HG02943 (cell line): ENCODE results near the gene BPI.
"Not testable (repeated sequence)": the region's sequence is repeated elsewhere in the genome, so short reads cannot be mapped to it uniquely, and the experiment has no call there.

ENCODE experiments used
- ATAC-seq: cut with Tn5 transposase; IDR thresholded peaks from one replicate; pipeline ENCODE4 v1.9.1; 2021; ENCODE audit warnings: mild to moderate bottlenecking, low read depth, moderate library complexity; ENCODE audit not compliant: unreplicated experiment

Gene BPI

DNA sequence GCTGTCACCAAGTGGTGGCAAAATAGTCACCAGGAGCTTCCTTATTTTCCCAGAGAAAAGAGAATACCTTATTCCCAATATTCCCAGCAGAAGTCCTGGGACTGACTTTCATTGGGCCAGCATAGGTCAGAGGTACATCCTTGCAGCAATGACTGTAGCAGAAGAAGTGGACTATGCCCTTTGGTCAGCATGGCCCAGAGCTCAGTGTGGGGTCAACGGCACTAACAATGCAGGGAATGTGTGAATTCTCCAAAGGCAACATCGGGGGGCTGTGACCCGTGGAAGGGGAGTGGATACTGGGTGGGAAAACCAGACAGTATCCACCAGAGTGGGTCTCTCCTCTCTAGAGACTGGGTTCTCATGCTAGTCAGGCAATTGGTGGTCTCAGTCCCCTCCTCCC is 26.7 kb downstream of the BPI start:
- no peak for ATAC-seq

DNA sequence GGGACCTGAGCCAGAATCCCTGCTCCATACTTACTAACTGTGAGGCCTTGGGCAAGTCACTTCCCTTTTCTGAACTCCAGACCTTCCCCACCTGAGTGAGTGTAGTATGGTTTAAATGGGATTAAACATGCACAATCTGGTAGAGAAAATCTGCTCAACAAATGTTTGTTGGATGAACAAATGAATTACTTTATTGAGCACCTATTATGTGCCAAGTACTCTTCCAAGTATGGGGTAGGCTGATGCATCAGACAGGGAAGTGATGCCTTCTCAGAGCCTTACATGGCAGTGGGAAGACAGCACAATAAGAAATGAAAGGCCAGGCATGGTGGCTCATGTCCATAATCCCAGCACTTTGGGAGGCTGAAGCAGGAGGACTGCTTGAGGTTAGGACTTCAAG is 27.3 kb downstream of the BPI start:
- ATAC-seq, result no peak

DNA sequence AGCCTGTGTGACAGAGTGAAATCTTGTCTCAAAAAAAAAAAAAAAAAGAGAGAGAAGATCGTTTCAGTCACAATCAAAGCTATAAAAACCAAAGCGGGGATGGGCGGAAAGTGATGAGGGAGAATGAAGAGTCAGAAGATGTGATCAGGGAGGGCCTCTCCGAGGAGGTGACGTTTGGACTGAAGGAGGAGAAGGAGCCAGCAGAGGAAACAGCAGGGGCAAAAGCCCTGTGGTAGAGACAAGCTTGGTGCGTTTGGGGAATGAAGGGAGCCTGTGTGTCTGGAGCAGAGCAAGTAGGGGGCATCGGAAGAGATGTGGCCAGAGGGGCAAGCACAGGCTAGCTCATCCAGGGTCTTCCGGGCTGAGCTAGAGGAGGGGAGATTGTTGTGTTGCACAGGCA is 27.9 kb downstream of the BPI start:
- ATAC-seq, result no peak

DNA sequence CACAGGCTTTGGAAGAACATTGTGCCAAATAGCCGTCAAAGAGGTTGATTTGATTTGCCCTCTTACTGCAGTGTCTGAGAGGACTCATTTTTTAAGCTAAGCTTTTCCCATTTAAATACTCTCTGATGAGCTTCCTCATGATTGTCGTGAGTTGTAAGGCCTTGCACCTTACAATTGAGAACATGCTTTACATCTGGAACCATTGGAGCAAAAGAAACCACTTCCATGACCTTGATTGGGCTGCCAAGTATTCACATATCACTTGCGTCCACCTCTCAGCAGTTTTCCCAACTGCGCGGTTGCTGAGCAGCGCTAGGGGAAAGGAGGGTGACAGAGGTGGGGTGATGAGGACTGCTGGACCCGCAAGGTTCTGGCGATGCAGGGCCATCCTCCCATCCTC is 30.1 kb downstream of the BPI start:
- ATAC-seq, result no peak

DNA sequence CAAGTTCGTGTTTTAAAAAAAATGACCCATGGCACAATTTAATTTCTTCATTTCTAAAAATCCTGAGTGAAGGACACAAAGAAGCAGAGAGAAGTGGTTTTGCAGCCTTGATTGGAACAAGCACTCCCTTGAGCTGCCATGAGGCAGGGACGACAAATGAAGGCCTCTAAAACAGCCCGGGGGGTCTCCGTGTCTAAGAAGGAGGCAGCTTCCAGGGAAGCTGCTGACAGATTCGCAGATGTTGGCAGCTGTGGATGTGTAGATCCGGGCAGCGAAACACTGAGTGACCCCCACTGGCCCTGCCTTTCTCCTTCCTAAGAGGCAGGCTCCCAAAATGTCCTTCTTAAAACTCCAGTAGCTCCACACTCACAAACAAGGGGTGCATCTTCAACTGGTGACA is 32.8 kb downstream of the BPI start:
- no peak for ATAC-seq

DNA sequence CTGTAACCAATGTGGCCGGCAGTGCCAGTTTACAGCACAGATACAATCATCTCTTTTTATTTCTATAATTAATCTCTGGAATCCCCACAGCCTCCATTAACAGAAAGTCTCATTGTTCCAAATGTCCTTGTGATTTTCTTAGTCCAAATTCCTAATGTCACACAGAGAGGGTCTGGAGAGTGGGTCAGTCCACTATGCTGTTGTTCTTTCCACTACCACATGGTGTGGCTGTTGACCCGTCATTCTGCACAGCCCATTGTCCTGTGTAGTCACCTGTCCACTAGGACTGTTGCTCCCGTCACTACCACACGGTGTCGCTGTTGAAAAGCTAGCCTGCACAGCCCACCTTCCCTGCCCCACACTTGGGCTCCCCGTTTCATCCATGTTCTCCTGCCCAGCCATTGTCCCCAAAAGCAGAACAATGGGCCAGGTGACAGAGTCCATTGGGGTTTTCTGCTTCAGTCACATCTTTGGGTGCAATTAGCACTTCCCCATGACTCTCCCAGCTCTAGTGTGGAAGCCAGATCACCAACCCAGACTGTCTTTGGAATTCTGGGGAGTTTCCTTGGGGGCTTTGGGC is 33.7 kb downstream of the BPI start:
- no peak for ATAC-seq

DNA sequence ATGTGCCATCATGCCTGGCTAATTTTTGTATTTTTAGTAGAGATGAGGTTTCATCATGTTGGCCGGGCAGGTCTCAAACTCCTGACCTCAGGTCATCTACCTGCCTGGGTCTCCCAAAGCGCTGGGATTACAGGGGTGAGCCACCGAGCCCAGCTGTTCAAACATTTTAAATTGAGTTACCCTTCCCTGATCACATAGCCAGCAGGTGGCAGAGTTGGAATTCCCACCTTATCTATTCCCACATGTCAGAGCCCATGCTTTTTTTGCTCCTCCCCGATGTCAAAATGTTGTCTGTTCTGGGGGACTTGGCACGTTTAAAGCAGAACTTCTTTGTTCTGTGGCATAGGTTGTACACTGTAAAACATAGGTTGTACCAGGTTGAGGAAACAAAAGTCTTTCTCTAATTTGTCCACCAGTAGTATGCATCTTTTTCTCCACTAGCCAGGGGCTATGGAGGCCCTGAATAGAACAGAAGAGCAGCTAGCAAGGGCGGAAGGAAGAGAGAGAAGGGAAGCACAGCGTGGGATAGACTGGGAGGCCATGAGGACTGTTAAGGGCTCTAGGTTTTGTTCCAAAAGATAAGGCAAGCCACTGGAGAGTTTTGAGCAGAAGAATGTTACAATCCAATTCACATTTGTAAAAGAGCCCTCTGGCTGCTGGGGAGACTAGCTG is 35.0 kb downstream of the BPI start:
- ATAC-seq, result no peak

DNA sequence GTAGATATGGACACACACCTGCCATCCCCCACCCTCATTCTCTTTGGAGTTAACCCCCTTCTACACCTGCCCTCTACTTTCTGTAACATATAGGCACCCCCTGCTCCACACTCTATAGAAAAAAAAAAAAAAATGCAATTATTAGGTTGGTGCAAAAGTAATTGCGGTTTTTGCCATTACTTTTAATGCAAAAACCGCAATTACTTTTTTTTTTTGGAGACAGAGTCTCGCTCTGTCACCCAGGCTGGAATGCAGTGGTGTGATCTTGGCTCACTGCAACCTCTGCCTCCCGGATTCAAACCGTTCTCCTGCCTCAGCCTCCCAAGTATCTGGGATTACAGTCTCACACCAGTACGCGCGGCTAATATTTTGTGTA is 35.6 kb downstream of the BPI start:
- not testable (repeated sequence) for ATAC-seq

DNA sequence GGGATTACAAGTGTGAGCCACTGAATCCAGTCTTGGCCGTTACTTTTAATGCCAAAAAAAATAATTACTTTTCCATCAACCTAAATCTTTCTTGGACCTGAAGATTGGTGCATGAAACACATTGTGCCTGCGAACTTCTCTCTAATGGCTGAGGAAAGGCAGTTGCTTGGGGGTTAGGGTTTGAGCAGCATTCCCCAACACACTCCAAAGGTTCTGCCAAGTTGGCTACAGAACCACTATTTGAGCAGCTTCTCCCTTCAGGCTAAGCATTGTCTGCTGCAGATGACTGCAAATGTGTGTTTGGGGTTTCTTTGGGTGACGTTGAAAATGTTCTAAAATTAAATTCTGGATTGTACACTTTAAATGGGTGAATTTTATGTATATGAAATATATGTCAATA is 36.0 kb downstream of the BPI start:
- ATAC-seq, result no peak

DNA sequence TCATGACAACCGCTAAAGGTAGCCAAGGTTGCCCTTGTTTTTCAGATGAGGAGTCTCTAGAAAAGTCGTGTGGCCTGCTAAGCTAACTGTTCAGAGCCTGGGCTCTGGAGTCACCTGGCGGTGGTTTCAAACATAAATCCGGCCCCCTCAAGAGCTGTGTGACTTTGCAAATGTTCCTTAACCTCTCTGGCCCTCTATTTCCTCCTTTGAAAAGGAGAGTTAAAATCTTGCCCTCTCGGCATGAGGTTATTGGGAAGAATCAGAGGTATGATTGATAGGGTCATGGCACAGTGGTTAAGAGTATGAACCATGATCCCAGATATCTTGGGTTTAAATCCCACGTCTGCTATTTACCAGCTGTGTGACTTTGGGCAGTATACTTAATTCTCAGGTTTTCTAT is 36.7 kb downstream of the BPI start:
- ATAC-seq, result no peak

DNA sequence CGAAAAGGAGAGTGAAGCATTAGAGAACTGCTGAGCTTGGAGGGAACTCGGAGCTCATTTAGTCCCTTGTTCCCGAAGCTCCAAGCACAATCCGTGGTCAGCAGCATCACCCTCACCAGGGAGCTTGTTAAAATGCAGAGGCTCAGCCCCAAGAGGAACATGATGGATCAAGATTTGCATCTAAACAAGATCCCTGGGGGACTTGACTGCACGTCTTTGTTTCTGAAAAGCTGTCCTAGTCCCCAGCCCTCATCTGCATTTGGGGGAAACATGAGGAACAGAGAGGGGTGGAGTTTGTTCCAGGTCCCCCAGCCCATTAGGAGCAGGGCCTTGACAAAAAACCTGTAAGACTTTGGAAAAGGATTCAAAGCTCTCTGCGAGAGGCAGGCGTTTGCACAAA is 38.3 kb downstream of the BPI start:
- ATAC-seq, result no peak

DNA sequence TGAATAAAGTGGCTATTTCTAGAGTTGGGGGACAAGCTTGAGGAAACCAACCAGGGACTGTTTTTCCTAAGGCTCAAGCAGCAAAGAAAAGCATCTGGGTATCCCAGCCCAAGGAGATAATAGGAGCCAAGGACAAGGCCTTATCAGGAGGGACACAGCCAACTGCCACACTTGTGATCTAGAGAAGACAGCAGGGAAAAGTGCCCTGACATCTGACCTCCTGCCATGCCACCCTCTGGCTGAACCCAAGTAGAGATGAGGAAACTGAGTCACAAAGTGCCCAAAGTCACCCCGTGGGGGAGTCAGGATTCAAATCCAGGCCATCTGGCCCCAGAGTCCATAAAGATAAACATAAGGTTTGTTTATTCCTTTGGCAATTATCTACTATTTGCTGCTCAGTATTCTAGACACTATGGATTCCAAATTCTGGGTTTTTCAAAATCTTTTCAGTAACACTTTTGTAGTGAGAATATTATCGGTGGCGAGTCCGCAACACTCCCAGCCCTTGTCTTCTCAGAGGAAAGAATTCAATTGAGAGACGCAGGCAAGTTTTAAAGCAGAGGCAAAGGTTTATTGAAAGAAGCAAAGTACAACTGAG is 38.9 kb downstream of the BPI start:
- ATAC-seq, result no peak

DNA sequence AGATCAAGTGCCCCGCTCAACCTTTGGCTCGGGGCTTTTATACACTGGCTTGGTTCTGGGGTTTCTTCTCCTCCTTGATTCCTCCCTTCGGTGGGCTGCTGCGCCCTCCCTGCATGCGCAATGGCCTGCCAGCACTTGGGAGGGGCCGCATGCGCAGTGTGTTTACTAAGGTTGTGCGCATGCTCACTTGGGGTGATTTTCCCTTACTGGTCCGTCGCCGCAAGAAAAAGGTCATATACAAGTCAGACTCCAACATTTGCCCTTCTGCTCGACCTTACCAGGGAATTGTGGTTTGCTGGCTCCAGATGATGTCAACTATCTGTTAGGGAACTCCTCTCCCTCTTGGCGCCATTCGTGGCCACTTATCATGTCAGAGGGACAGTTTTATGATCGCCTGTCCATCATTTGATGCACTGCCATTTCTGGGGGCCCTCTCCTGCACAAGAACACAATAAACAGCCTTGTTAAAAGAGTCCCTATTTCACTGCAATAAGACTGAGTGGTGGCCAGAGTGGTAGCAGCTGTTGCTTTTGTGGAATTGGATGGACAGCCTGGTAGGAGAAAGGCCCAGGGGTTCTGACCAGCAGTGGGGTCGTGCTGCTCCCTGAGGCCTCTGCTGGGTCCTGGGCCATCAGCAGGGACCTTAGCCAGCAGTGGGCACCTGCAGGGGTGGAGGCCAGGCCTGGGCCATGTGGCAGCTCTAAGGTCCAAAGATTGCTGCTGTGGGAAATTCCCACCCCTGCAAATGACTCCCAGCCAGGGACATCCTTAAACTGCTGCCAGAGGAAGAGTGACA is 39.6 kb downstream of the BPI start:
- no peak for ATAC-seq

DNA sequence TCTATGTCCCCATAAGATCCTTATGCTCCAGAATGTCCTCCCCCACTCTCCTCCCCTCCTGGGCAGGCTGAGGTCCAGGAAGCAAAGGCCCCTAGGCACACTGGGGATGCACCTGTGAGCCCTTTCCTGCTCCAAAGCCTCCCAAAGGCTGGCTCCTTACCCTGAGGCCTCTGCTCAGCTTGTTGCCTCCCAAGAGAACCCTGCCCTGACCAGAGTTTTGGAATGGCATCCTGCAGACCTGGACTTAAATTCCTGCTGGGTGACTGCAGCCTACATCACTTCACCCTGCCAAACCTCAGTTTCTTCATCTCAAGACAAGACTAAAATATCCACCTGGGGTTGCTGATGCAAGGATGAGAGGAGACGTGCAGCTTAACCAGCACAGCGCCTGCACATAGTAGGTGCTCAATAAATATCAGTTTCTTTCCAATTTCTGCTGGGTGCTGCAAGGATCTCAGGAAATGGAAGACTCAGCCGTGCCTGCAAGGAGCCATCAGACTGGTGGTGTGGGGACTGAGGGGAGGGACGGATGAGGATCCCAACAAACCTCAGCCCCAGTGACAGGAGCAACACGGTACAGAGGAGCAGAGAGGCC is 40.2 kb downstream of the BPI start:
- no peak for ATAC-seq

DNA sequence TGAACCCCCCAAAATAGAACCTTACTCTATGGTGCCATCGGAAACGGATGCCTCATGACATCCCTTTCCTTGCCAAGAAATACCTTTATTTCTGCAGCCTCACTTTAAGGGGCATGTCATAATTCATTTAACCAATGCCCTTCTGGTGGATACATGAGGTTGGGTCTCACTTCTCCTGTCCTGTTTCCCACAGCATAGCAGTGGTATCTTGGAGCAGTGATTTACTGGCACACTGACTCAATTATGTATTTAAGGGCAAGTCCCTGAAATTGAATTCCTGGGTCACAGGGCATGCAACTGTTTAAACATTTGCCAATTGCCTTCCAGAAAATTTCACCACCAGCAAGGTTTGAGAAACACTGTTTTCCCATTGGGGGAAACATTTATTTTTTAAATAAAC is 41.7 kb downstream of the BPI start:
- ATAC-seq, result no peak

DNA sequence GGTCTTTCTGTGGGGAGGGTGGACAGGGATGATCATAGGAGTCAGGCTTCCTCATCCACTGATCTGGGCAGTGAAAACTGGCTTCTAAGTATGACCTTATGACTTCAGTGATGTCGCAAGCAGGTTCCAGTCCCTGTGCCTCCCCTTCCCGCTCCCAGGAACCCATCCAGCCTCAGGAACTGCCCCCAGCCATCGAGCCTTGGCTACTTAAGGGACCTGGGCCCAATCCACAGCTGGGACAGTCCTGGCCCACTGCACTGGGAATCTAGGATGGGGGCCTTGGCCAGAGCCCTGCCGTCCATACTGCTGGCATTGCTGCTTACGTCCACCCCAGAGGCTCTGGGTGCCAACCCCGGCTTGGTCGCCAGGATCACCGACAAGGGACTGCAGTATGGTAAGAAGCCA is 42.3 kb downstream of the BPI start, which contains the start of gene LBP:
Gene LBP (plus strand): TSS at position 236 of the 405 bp plus-strand sequence. CDS start 35 bp downstream, at position 271.
- no peak for ATAC-seq

DNA sequence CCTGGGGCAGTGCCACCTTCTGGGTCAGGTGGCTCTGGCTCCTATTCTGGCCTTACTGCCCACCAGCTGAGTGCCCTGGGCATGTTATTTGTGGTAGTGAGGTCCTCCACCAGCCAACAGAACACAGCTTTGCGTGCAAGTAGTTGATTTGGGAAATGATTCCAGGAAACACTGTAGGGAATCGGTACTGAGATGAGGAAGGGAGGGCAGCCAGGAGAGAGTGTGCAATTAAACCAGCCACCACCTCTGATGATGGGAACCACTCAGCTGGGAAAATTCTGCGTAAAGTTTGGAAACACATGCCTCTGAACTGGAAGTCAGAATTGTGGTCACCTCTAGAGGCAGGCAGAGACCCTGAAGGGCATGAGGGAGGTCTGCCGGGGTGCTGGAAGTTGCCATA is 42.8 kb downstream of the BPI start:
- ATAC-seq, result no peak

DNA sequence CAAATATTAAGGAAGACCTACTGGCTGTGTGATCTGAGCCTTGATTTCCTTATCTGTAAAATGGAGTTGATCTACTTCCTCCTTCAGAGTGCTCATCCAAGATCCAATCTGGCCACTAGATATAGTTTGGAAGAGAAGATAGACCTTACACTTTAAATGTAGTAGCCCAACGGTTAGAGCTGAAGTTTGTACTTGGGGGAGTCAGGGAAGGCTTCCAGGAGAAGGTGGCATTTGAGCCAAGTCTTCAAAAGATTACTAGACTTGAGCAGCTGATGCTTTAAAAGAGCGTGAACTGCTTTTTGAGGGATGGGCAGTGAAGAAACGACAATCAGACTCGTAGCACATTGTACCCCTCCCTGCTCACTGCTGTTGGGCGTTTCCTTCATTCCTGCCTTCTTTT is 45.9 kb downstream of the BPI start:
- no peak for ATAC-seq

DNA sequence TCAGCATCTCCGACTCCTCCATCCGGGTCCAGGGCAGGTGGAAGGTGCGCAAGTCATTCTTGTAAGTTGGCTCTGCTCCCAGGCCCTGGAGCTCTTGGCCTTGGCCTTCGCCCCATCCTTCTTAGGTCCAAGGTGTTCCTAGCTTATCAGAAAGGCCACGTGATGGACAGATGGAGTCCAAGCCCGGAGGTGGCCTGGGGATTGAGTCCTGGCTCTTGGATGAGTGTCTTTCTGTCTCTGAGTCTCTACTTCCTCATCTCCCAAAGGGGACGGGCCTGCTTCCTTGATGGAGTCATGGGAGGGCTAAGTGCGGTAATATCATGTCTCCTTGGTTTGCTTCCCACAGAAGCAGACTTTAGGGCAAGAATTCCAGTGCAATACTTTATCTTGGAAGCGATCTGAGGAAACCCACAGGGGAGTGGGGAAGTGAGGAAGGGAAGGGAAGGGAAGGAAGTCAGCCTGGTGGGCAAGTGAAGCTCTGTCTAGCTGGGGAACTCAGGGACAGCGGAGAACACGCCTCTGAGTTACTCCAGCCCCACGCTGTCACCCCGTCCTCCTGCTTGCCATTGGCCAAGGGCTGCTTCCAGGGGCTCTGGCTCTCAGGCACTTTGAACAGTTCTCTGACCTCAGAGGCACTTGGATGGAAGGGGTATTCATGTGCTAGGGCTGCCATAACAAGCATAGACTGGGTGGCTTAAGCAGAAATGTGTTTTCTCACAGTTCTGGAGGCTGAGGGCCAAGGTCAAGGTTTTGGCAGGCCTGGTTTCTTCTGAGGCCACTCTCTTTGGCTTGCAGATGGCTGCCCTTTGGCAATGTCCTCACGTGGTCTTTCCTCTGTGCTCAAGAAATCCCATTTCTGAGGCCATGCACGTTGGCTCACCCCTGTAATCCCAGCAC is 47.2 kb downstream of the BPI start:
- ATAC-seq, result no peak

DNA sequence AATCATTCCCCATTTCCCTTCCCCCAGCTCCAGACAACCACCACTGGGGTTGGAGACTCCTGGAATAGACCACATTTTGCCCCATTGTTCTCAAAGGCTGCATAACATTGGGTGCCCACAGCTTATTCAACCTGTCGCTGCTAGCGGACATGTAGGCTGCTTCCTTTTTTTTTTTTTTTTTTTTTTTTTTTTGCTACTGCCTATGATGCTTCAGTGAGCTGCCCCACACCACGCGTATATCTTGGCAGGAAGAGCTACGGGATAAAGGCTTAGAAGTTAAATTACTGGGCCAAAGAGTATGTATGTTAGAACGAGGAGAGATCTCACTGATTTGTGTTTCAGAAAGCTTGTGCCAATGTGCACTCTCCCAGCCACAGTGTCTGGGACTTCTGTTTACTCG is 49.4 kb downstream of the BPI start:
- no peak for ATAC-seq
